Loucy (cell line): ENCODE results near the gene PTGES.

Experiments used
- CTCF ChIP-seq: fragments of 200-600 bp; sonication (generic); conservative IDR thresholded peaks from 2 replicates; pipeline ENCODE4 v1.5.1; 2014; ENCODE audit warnings: mild to moderate bottlenecking, antibody characterized with exemption, low read length
- EZH2phosphoT487 ChIP-seq: fragments of 200-600 bp; IDR thresholded peaks from 2 replicates; pipeline ENCODE4 v1.6.1; 2018; ENCODE audit warnings: antibody characterized with exemption, mild to moderate bottlenecking, moderate library complexity, borderline replicate concordance

DNA sequence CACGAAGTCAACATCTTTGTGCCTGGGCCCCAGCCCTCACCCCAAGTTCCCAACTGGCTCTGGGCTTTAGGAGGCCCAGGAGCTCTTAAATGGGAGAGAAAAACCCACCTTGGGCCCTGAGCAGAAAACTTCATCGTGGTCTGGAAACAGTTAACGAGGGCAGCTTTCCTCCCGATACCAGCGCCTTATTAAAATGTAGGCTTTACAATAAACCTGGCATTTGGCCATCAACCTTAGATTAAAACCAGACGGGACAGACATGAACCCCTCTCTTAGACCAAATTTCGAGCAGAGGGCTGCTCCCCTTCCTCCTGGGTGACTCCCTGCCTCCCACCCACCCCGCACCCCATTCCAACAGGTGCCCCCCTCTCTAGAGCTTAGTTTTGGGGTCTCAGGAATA, 48.0 kb downstream of the PTGES start:
- TF ChIP-seq EZH2phosphoT487 (no peak), CTCF (no peak)
